ENCODE data around the gene NBL1.

NBL1 gene

GRCh38 chr1:19706136-19706535 is 62.0 kb downstream of the NBL1 start:
- DNase-seq, result no peak
